VCaP (cell line): ENCODE results near the gene BAIAP2L2.

Experiments
- H3K27ac ChIP-seq: fragments of 450-650 bp; 2 replicates; pipeline ENCODE4 v1.5.1; 2017
- CTCF ChIP-seq: fragments of 450-650 bp; conservative IDR thresholded peaks from 2 replicates; pipeline ENCODE4 v1.5.1; 2017; ENCODE audit warnings: mild to moderate bottlenecking, moderate library complexity

The BAIAP2L2 gene

GRCh38 chr22:38086942-38087341 is 23.5 kb downstream of the BAIAP2L2 start:
- no peak for TF ChIP-seq CTCF
- H3K27ac ChIP-seq, result no peak overlapping the region

- H3K27ac ChIP-seq, result no peak overlapping the region
- no peak for TF ChIP-seq CTCF
Observed at GRCh38 chr22:38086001-38086845, 24.3 kb downstream of the BAIAP2L2 start.

- TF ChIP-seq CTCF, result no peak
- no peak overlapping the region for H3K27ac ChIP-seq
Observed at GRCh38 chr22:38085501-38085900, 25.0 kb downstream of the BAIAP2L2 start.

GRCh38 chr22:38085056-38085455 is 25.4 kb downstream of the BAIAP2L2 start:
- no peak overlapping the region for H3K27ac ChIP-seq
- TF ChIP-seq CTCF, result no peak

- no peak within 1 kb of the TSS for H3K27ac ChIP-seq
- no peak for TF ChIP-seq CTCF
Observed at GRCh38 chr22:38083931-38084631, 26.4 kb downstream of the BAIAP2L2 start, which contains the start of gene SLC16A8. SLC16A8 (minus strand) TSS chr22:38084184; CDS start chr22:38082873, 1,311 bp downstream.

- TF ChIP-seq CTCF, result no peak
- no peak overlapping the region for H3K27ac ChIP-seq
Observed at GRCh38 chr22:38082986-38083710, 27.3 kb downstream of the BAIAP2L2 start.
